ENCODE data around the gene KIF24.

DNA sequence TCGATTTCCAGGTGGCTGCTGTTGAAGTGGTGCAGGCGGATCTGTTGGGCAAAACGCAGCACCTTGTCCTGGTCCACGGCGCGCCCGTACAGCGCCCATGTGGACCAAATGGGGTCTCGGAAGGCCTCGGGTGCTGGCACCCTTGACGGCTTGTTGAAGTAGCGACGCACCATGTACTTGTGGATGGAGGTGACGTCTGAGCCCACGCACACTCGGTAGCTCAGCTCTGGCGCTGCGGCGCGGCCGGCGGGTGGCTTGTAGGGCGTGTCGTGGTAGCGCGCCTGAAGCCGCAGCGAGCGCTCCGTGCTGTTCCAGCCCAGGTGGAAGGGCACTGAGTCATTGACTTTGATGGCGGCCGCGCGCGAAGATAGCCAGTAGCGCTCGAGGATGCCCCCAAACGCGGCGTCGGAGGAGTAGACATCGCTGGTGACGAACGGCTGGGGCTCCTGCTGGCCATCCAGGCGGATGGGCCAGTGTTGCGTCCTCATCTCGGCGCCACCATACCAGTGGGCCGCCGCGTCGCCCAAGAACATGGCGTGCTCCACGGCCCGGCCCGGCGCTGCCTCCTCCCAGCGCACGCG lies 42.9 kb upstream of the KIF24 start:
- TF ChIP-seq CHD7 (IDR thresholded peaks at IDR 0.05; ENCODE audit: insufficient replicate concordance, low read length): no peak
- no peak for TF ChIP-seq EZH2 (IDR thresholded peaks at IDR 0.05; ENCODE audit: low read depth, low read length, severe bottlenecking)
- no peak for TF ChIP-seq YY1 (IDR thresholded peaks at IDR 0.05; ENCODE audit: low read depth, low read length)
- TF ChIP-seq CTCF (IDR thresholded peaks at IDR 0.05; ENCODE audit: control extremely low read depth in 1 of 3, insufficient read depth in 1 of 3, low read depth in 1 of 3, low read length in 3 of 3): no peak
- no peak for TF ChIP-seq TCF12 (IDR thresholded peaks at IDR 0.05; ENCODE audit: low read depth, low read length)

All from H1 (cell line).